Measurements from ENCODE around the gene PNPLA6.

The PNPLA6 gene

GRCh38 chr19:7602935-7603497, 67.5 kb downstream of the PNPLA6 start:
- no peak for DNase-seq

- no peak for DNase-seq
Observed at GRCh38 chr19:7603919-7604318, 68.4 kb downstream of the PNPLA6 start.

- peak; percentile 25 to 39 for DNase-seq
Observed at GRCh38 chr19:7605490-7606222, 70.1 kb downstream of the PNPLA6 start.

GRCh38 chr19:7606289-7606688, 70.8 kb downstream of the PNPLA6 start:
- DNase-seq: no peak

GRCh38 chr19:7607212-7607873, 71.8 kb downstream of the PNPLA6 start:
- no peak for DNase-seq

- no peak for DNase-seq
Observed at GRCh38 chr19:7607874-7608560, 72.5 kb downstream of the PNPLA6 start.

GRCh38 chr19:7610491-7611240, 75.1 kb downstream of the PNPLA6 start:
- DNase-seq: no peak
